Astrocyte of the cerebellum (primary cell): ENCODE results near the gene ATF7.

ENCODE experiments used
- DNase-seq: peaks from one replicate; pipeline ENCODE4 v3.0.0-alpha.2; 2011; ENCODE audit warnings: low read depth
- H3K4me3 ChIP-seq: 2 replicates; pipeline ENCODE4 v1.5.1; 2011; ENCODE audit warnings: mild to moderate bottlenecking, low read depth, low read length, moderate library complexity
- in situ Hi-C: cut with HindIII; loops from 2 replicates; pipeline ENCODE4 v1.10.0; 2017; ENCODE audit warnings: low sequenced_read_pairs
- TF ChIP-seq, protein P1 (sequence below): IDR thresholded peaks from 2 replicates; pipeline ENCODE4 v1.5.1; 2012; ENCODE audit warnings: low read length, low read depth, moderate library complexity, mild to moderate bottlenecking; ENCODE audit errors: missing control alignments

Gene ATF7

DNA sequence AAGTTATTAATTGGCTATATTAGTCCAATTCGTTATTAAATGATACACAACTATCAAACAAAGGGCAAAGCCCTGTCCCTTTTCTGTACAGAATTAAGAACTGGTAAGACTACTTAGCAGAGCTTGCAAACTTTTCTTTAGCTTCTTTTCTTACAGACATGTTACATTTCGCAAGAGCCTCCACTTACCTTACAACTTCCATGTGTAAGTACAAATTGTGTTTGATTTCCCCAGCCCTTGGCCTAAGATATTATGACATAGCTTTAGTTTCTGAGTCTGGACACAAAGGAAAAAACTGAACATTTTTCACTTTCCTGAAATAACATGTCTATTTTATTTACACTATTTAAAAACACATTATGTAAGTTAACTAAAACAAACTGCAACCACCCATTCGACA, 1.7 kb downstream of the ATF7 start:
- TF ChIP-seq, protein P1, sequence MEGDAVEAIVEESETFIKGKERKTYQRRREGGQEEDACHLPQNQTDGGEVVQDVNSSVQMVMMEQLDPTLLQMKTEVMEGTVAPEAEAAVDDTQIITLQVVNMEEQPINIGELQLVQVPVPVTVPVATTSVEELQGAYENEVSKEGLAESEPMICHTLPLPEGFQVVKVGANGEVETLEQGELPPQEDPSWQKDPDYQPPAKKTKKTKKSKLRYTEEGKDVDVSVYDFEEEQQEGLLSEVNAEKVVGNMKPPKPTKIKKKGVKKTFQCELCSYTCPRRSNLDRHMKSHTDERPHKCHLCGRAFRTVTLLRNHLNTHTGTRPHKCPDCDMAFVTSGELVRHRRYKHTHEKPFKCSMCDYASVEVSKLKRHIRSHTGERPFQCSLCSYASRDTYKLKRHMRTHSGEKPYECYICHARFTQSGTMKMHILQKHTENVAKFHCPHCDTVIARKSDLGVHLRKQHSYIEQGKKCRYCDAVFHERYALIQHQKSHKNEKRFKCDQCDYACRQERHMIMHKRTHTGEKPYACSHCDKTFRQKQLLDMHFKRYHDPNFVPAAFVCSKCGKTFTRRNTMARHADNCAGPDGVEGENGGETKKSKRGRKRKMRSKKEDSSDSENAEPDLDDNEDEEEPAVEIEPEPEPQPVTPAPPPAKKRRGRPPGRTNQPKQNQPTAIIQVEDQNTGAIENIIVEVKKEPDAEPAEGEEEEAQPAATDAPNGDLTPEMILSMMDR, result no peak
- H3K4me3 ChIP-seq, result peak overlapping the region; percentile 68
- in situ Hi-C loops, result no loop called here
- DNase-seq, result no peak

GRCh38 chr12:53623548-53624385, 2.4 kb downstream of the ATF7 start:
- H3K4me3 ChIP-seq, result peak overlapping the region; percentile 68

DNA sequence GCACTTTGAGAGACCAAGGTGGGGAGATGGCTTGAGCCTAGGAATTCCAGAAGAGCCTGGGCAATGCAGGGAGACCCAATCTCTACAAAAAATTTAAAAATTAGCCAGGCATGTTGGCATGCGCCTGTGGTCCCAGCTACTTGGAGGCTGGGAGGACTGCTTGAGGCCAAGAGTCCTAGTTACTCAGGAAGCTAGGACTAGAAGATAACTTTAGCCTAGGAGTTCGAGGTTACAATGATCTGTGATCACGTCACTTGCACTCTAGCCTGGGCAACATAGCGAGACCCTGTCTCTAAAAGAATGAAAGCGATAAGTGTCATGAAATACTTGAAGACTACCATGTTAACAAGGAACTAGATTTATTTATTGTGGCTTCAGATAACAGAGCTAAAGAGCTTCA, 3.5 kb downstream of the ATF7 start:
- in situ Hi-C loops, result no loop called here
- TF ChIP-seq, protein P1, result no peak
- H3K4me3 ChIP-seq, result no peak overlapping the region
- no peak for DNase-seq

More at GRCh38 chr12:53623548-53624385, 2.4 kb downstream of the ATF7 start:
- in situ Hi-C loops, result no loop called here
- peak; percentile 42 for DNase-seq
- TF ChIP-seq, protein P1, result no peak

GRCh38 chr12:53618275-53618674, 7.9 kb downstream of the ATF7 start:
- DNase-seq, result no peak
- in situ Hi-C loops, result no loop called here
- TF ChIP-seq, protein P1, result no peak
- H3K4me3 ChIP-seq, result no peak overlapping the region

DNA sequence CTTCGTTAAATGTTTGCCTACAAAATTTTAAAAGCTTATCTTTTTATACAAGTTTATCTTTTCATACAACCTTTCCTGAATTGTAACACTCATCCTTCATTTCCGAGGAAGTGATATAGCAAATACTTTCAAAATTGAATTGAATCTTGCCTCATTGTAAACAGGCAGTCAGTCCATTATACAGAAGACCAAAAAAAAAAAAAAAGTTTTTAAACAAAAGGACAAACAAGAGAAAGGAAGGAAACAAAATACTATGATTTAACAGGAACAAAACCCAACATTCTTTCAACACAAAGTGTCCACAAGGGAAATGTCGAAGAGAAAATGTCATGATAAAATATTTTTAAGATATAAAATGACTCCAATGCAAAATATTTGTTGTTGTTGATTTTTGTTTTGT, 8.5 kb downstream of the ATF7 start:
- TF ChIP-seq, protein P1, result no peak
- DNase-seq, result no peak
- no peak overlapping the region for H3K4me3 ChIP-seq
- in situ Hi-C loops, result no loop called here

GRCh38 chr12:53616950-53617349, 9.2 kb downstream of the ATF7 start:
- no peak overlapping the region for H3K4me3 ChIP-seq
- no peak for DNase-seq
- TF ChIP-seq, protein P1, result no peak
- in situ Hi-C loops, result no loop called here
